Lower leg skin (tissue), 4 donors: ENCODE measurements around the gene GTF2F1. TPM values are rescaled to one million over a fixed set of nuclear protein-coding genes. Genes with fewer than 3 reads are reported as not detected.

Experiments
- DNase-seq, 2 donors: peaks; one replicate each; pipeline ENCODE4 v3.0.0-alpha.2; 2019; ENCODE audit warnings: low spot score in 2 of 2
- H3K4me3 ChIP-seq: fragments of 200-600 bp; sonication (generic); 2 replicates; pipeline ENCODE4 v1.5.1; 2017; ENCODE audit warnings: mild to moderate bottlenecking, low read depth; ENCODE audit not compliant: poor library complexity, severe bottlenecking
- CTCF ChIP-seq, 3 donors: fragments of 450-650 bp; IDR thresholded peaks; one replicate each; pipeline ENCODE4 v1.5.1; 2016; ENCODE audit warnings: antibody characterized with exemption in 3 of 3, mild to moderate bottlenecking in 3 of 3, moderate library complexity in 2 of 3
- POLR2A ChIP-seq, 2 donors: fragments of 450-650 bp; IDR thresholded peaks; one replicate each; pipeline ENCODE4 v1.6.1; 2016 to 2017; ENCODE audit warnings: antibody characterized with exemption in 2 of 2, mild to moderate bottlenecking in 1 of 2, moderate library complexity in 1 of 2
- WGBS, 2 donors: methylation state at CpG; one replicate each; pipeline ENCODE4 v1.1.5; 2018; 5-methylcytosine and 5-hydroxymethylcytosine counted together
- intact Hi-C: fragments of 100-400 bp; cut with DNase I; formaldehyde crosslinking; loops from one replicate; pipeline ENCODE4 v1.15.0; 2023; ENCODE audit warnings: low total_unique reads
- microRNA-seq, 2 donors: library from miRNA; unstranded; fragments of <30 nt; microRNA quantifications; one replicate each; pipeline ENCODE4, GENCODE V29; 2016; ENCODE audit warnings: borderline replicate concordance in 2 of 2, borderline number of aligned reads in 1 of 2
- total RNA-seq, 4 donors: library from RNA; depleted of rRNA; stranded (reverse); fragments of >200 nt; gene quantifications; one replicate each; pipeline ENCODE4 v1.1.0, GENCODE V29; 2016

GTF2F1 gene
- total RNA-seq, 4 donors from 2014 or later = 33.2 to 59.5 (median 43.1) TPM

- peak in 1 of 2 donors; percentile 15 for DNase-seq
- TF ChIP-seq POLR2A (IDR thresholded peaks at IDR 0.05) (no peak), CTCF (IDR thresholded peaks at IDR 0.05) (no peak)
- intact Hi-C loops = no loop called here
- WGBS, 2 donors = 52 to 58% methylated on average over 14 to 17 of the region's 17 CpGs
- H3K4me3 ChIP-seq = no peak within 1 kb of the TSS
These were observed 59.5 kb downstream of the GTF2F1 start, which contains the start of gene ACER1 for GRCh38 chr19:6333439-6333838. ACER1 (minus strand) TSS chr19:6333612; CDS start chr19:6333551, 61 bp downstream.

Small RNAs within 50 kb of the gene (microRNA-seq; reads per million reads assigned to microRNA genes)
- 1.7 to 3.4 reads per million in 2 donors for gene MIR3940
- gene MIR6790 = 0 reads per million in 2 donors
- gene MIR6885 = 0 to 0.57 reads per million in 2 donors

Other genes with a start within 250 kb of the GTF2F1 start
- gene MLLT1, start 113.2 kb downstream of the GTF2F1 start, total RNA-seq = 10 to 100 TPM; 16.9 to 25.8 (median 24.3) TPM
- 100 to 1,000 TPM in 1 of 4 donors, 10 to 100 TPM in 3; 56.9 to 135 (median 86.2) TPM for gene ACER1, start 59.6 kb downstream of the GTF2F1 start, total RNA-seq
- gene CLPP, start 31.6 kb downstream of the GTF2F1 start, total RNA-seq = 10 to 100 TPM; 55.1 to 84.8 (median 74.1) TPM
- gene ALKBH7, start 20.4 kb downstream of the GTF2F1 start, total RNA-seq = 10 to 100 TPM; 54.5 to 91.1 (median 77.4) TPM
- gene PSPN, start 17.2 kb downstream of the GTF2F1 start, total RNA-seq = under 1 TPM; 0.47 to 0.68 (median 0.62) TPM
- 100 to 1,000 TPM; 116 to 143 (median 131) TPM for gene KHSRP, start 31.6 kb upstream of the GTF2F1 start, total RNA-seq
- gene SLC25A41, start 40.6 kb upstream of the GTF2F1 start, total RNA-seq = under 1 TPM in 1 of 4 donors, not detected in 3; 0.21 TPM
- 100 to 1,000 TPM in 1 of 4 donors, 10 to 100 TPM in 3; 60.9 to 102 (median 76.0) TPM for gene SLC25A23, start 66.6 kb upstream of the GTF2F1 start, total RNA-seq
- gene CRB3, start 71.1 kb upstream of the GTF2F1 start, total RNA-seq = 100 to 1,000 TPM in 1 of 4 donors, 10 to 100 TPM in 3; 75.7 to 124 (median 88.7) TPM
- 1 to 10 TPM in 2 of 4 donors, under 1 TPM in 2; 0.61 to 1.9 (median 1.2) TPM for gene DENND1C, start 88.6 kb upstream of the GTF2F1 start, total RNA-seq
- 10 to 100 TPM in 1 of 4 donors, 1 to 10 TPM in 2, under 1 TPM in 1; 0.99 to 17.0 (median 4.8) TPM for gene TUBB4A, start 109.1 kb upstream of the GTF2F1 start, total RNA-seq
- gene TNFSF9, start 137.9 kb upstream of the GTF2F1 start, total RNA-seq = 1 to 10 TPM; 1.2 to 1.7 (median 1.5) TPM
- gene CD70, start 198.0 kb upstream of the GTF2F1 start, total RNA-seq = not detected